GM12878 (cell line): Measurements from ENCODE around the gene ACADS. TPM values are rescaled to one million over a fixed set of nuclear protein-coding genes. Genes with fewer than 3 reads are reported as not detected.

Experiments
- BMI1 ChIP-seq: fragments of 450-650 bp; IDR thresholded peaks from 2 replicates; pipeline ENCODE4 v1.6.1; 2016; ENCODE audit warnings: mild to moderate bottlenecking, moderate library complexity, borderline replicate concordance
- CREB1 ChIP-seq: IDR thresholded peaks from 2 replicates; pipeline ENCODE4 v1.6.1; 2012; ENCODE audit warnings: low read depth, mild to moderate bottlenecking, inconsistent platforms
- EGR1 ChIP-seq, 2 experiments: IDR thresholded peaks; 1 replicate in 1 of 2; 2 replicates in 1 of 2; pipeline ENCODE4 v1.6.1; 2011 to 2012; ENCODE audit warnings: low read depth in 2 of 2, low read length in 2 of 2, borderline replicate concordance in 1 of 2, mild to moderate bottlenecking in 1 of 2, moderate library complexity in 1 of 2
- FOXK2 ChIP-seq: fragments of 450-650 bp; IDR thresholded peaks from 2 replicates; pipeline ENCODE4 v1.6.1; 2017; ENCODE audit warnings: mild to moderate bottlenecking, moderate library complexity
- GATAD2B ChIP-seq: fragments of 450-650 bp; conservative IDR thresholded peaks from 2 replicates; pipeline ENCODE4 v1.6.1; 2017; ENCODE audit warnings: low read depth, mild to moderate bottlenecking, moderate library complexity
- KAT2A ChIP-seq: conservative IDR thresholded peaks from 2 replicates; pipeline ENCODE4 v1.6.1; 2011; ENCODE audit warnings: low read depth, low read length; ENCODE audit not compliant: control insufficient read depth
- KLF5 ChIP-seq: fragments of 450-650 bp; IDR thresholded peaks from 2 replicates; pipeline ENCODE4 v1.6.1; 2014; ENCODE audit warnings: mild to moderate bottlenecking; ENCODE audit not compliant: partially characterized antibody
- NRF1 ChIP-seq: conservative IDR thresholded peaks from 2 replicates; pipeline ENCODE4 v1.6.1; 2011; ENCODE audit warnings: mild to moderate bottlenecking, low read depth, low read length, improper control_type of control experiment
- PML ChIP-seq: IDR thresholded peaks from 2 replicates; pipeline ENCODE4 v1.6.1; 2012; ENCODE audit warnings: low read length, inconsistent platforms
- POLR2A ChIP-seq: IDR thresholded peaks from 2 replicates; pipeline ENCODE4 v1.6.1; 2011; ENCODE audit warnings: low read depth, mild to moderate bottlenecking, low read length
- RB1 ChIP-seq: fragments of 450-650 bp; formaldehyde crosslinking; IDR thresholded peaks from 2 replicates; pipeline ENCODE4 v1.6.1; 2017; ENCODE audit warnings: mild to moderate bottlenecking, borderline replicate concordance
- RFX5 ChIP-seq: IDR thresholded peaks from 2 replicates; pipeline ENCODE4 v1.6.1; 2011; ENCODE audit warnings: low read depth, low read length, improper control_type of control experiment
- polyA plus RNA-seq, 11 experiments: library from polyadenylated mRNA; depleted of rRNA in 4 of 11; unstranded in 6 of 11; stranded (reverse) in 5 of 11; fragments of >200 nt; fragmentation: Nextera tagmentation in 4 of 11; fragmentation: Illumina TruSeq in 1 of 11; extraction: Ambion mirVana in 4 of 11; extraction: Trizol in 1 of 11; gene quantifications; 1 replicate in 1 of 11; 2 replicates in 10 of 11; pipeline versions ENCODE4 v1.2.1 to v1.2.3, GENCODE V29; 2011 to 2016; ENCODE audit warnings: inconsistent platforms in 2 of 11, missing spikeins in 2 of 11, low read depth in 1 of 11
- total RNA-seq, 4 experiments: library from RNA; depleted of rRNA in 3 of 4; stranded (reverse); fragments of >200 nt in 3 of 4; fragmentation: Illumina TruSeq in 1 of 4; extraction: Trizol in 1 of 4; gene quantifications; 2 replicates each; pipeline versions ENCODE4 v1.2.1 to v1.2.3, GENCODE V29; 2013 to 2021
- TF ChIP-seq, protein P1 (sequence below): fragments of 450-650 bp; IDR thresholded peaks from 2 replicates; pipeline ENCODE4 v1.6.1; 2017; ENCODE audit warnings: antibody characterized with exemption, mild to moderate bottlenecking, moderate library complexity
- TF ChIP-seq, protein P2 (sequence below): IDR thresholded peaks from 2 replicates; pipeline ENCODE4 v1.6.1; 2011; ENCODE audit warnings: borderline replicate concordance, low read depth, mild to moderate bottlenecking, moderate library complexity, low read length; ENCODE audit not compliant: insufficient read depth, poor library complexity, severe bottlenecking
- TF ChIP-seq, protein P3 (sequence below): fragments of 450-650 bp; IDR thresholded peaks from 2 replicates; pipeline ENCODE4 v1.6.1; 2014; ENCODE audit warnings: mild to moderate bottlenecking
- TF ChIP-seq, protein P4 (sequence below), 3 experiments: IDR thresholded peaks in 2 of 3; conservative IDR thresholded peaks in 1 of 3; 2 replicates each; pipeline ENCODE4 v1.5.1; 2011; ENCODE audit warnings: low read depth in 3 of 3, low read length in 3 of 3, mild to moderate bottlenecking in 3 of 3, control low read depth in 2 of 3, moderate library complexity in 2 of 3, inconsistent platforms in 1 of 3, mixed read lengths in 1 of 3; ENCODE audit not compliant: control insufficient read depth in 2 of 3, insufficient read depth in 1 of 3; ENCODE audit errors: extremely low read depth in 1 of 3
- TF ChIP-seq, protein P5 (sequence below): fragments of 450-650 bp; IDR thresholded peaks from 2 replicates; pipeline ENCODE4 v1.6.1; 2016; ENCODE audit warnings: mild to moderate bottlenecking

Gene ACADS
- total and polyA plus RNA-seq, 10 of the 15 experiments (the other 5 are each of a cell fraction or from before 2014, with no cell fraction given): 0.05 to 18.1 (median 10.2) TPM

DNA sequence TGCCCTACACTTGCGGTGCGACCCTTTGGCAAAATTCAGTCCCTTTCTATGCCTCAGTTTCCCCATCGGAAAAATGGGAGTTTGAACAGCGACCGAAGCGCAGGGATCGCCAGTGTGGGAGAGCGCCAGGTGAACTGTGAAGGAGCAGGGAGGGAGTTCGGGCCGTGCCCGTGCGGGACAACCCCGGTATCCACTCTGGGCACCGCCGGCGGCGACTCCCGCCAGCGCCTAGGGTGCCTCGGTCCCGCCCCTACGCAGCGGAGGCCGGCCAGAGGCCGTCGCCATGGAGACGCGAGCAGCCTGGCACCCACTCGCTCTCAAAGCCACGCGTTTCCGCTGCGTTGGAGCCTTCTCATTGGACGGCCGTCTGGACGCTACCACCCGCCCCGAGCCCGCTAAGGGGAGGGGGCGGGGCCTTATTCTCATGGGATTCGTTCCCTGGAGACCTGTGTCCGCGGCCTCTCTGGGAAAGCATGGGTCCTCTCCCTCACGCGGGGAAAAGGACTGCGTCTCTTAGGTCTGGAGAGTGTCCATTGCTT lies 39.4 kb upstream of the ACADS start (continued):
- peak; percentile 100 for TF ChIP-seq GATAD2B
- TF ChIP-seq POLR2A: peak; percentile 80
- TF ChIP-seq, protein P1, sequence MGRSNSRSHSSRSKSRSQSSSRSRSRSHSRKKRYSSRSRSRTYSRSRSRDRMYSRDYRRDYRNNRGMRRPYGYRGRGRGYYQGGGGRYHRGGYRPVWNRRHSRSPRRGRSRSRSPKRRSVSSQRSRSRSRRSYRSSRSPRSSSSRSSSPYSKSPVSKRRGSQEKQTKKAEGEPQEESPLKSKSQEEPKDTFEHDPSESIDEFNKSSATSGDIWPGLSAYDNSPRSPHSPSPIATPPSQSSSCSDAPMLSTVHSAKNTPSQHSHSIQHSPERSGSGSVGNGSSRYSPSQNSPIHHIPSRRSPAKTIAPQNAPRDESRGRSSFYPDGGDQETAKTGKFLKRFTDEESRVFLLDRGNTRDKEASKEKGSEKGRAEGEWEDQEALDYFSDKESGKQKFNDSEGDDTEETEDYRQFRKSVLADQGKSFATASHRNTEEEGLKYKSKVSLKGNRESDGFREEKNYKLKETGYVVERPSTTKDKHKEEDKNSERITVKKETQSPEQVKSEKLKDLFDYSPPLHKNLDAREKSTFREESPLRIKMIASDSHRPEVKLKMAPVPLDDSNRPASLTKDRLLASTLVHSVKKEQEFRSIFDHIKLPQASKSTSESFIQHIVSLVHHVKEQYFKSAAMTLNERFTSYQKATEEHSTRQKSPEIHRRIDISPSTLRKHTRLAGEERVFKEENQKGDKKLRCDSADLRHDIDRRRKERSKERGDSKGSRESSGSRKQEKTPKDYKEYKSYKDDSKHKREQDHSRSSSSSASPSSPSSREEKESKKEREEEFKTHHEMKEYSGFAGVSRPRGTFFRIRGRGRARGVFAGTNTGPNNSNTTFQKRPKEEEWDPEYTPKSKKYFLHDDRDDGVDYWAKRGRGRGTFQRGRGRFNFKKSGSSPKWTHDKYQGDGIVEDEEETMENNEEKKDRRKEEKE: peak; percentile 79
- no peak for TF ChIP-seq KAT2A
- peak; percentile 93 for TF ChIP-seq FOXK2
- peak; percentile 100 for TF ChIP-seq RB1
- TF ChIP-seq, protein P2, sequence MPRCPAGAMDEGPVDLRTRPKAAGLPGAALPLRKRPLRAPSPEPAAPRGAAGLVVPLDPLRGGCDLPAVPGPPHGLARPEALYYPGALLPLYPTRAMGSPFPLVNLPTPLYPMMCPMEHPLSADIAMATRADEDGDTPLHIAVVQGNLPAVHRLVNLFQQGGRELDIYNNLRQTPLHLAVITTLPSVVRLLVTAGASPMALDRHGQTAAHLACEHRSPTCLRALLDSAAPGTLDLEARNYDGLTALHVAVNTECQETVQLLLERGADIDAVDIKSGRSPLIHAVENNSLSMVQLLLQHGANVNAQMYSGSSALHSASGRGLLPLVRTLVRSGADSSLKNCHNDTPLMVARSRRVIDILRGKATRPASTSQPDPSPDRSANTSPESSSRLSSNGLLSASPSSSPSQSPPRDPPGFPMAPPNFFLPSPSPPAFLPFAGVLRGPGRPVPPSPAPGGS: peak; percentile 93
- TF ChIP-seq, protein P3, sequence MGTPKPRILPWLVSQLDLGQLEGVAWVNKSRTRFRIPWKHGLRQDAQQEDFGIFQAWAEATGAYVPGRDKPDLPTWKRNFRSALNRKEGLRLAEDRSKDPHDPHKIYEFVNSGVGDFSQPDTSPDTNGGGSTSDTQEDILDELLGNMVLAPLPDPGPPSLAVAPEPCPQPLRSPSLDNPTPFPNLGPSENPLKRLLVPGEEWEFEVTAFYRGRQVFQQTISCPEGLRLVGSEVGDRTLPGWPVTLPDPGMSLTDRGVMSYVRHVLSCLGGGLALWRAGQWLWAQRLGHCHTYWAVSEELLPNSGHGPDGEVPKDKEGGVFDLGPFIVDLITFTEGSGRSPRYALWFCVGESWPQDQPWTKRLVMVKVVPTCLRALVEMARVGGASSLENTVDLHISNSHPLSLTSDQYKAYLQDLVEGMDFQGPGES: peak; percentile 31; the same call in 1 of the 2 replicates
- TF ChIP-seq NRF1: peak; percentile 37; the same call in 1 of the 2 replicates
- TF ChIP-seq, protein P4, sequence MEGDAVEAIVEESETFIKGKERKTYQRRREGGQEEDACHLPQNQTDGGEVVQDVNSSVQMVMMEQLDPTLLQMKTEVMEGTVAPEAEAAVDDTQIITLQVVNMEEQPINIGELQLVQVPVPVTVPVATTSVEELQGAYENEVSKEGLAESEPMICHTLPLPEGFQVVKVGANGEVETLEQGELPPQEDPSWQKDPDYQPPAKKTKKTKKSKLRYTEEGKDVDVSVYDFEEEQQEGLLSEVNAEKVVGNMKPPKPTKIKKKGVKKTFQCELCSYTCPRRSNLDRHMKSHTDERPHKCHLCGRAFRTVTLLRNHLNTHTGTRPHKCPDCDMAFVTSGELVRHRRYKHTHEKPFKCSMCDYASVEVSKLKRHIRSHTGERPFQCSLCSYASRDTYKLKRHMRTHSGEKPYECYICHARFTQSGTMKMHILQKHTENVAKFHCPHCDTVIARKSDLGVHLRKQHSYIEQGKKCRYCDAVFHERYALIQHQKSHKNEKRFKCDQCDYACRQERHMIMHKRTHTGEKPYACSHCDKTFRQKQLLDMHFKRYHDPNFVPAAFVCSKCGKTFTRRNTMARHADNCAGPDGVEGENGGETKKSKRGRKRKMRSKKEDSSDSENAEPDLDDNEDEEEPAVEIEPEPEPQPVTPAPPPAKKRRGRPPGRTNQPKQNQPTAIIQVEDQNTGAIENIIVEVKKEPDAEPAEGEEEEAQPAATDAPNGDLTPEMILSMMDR (IDR thresholded peaks at IDR 0.05 in 2 of 3, conservative IDR thresholded peaks at IDR 0.05 in 1 of 3; ENCODE audit: control insufficient read depth in 2 of 3, extremely low read depth in 1 of 3, insufficient read depth in 1 of 3, low read depth in 3 of 3, low read length in 3 of 3): no peak
- peak; percentile 97 for TF ChIP-seq KLF5
- TF ChIP-seq EGR1 (IDR thresholded peaks at IDR 0.05; ENCODE audit: borderline replicate concordance in 1 of 2, low read depth in 2 of 2, low read length in 2 of 2): no peak
- TF ChIP-seq CREB1: peak; percentile 64; the same call in 1 of the 2 replicates
- TF ChIP-seq PML: no peak; the same call in 1 of the 2 replicates
- peak; percentile 96 for TF ChIP-seq BMI1
- TF ChIP-seq RFX5: peak; percentile 76
- TF ChIP-seq, protein P5, sequence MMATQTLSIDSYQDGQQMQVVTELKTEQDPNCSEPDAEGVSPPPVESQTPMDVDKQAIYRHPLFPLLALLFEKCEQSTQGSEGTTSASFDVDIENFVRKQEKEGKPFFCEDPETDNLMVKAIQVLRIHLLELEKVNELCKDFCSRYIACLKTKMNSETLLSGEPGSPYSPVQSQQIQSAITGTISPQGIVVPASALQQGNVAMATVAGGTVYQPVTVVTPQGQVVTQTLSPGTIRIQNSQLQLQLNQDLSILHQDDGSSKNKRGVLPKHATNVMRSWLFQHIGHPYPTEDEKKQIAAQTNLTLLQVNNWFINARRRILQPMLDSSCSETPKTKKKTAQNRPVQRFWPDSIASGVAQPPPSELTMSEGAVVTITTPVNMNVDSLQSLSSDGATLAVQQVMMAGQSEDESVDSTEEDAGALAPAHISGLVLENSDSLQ: no peak
